Measurements from ENCODE around the gene SAMD3. TPM values are rescaled to one million over a fixed set of nuclear protein-coding genes. Genes with fewer than 3 reads are reported as not detected.
"Not testable (repeated sequence)": the region's sequence is repeated elsewhere in the genome, so short reads cannot be mapped to it uniquely, and the experiment has no call there.

SAMD3 gene
- polyA plus RNA-seq, 12 donors = 0.74 to 6.0 (median 1.6) TPM; not detected in 2

- no peak for DNase-seq
These were observed 44.1 kb downstream of the SAMD3 start for GRCh38 chr6:130178692-130179091.

- DNase-seq = no peak
These were observed 46.4 kb downstream of the SAMD3 start for GRCh38 chr6:130176378-130176777.

- not testable (repeated sequence) for DNase-seq
These were observed 49.3 kb downstream of the SAMD3 start for GRCh38 chr6:130173377-130174004.

- not testable (repeated sequence) for DNase-seq
These were observed 52.6 kb downstream of the SAMD3 start for GRCh38 chr6:130170160-130170559.

- no peak for DNase-seq
These were observed 55.1 kb downstream of the SAMD3 start for GRCh38 chr6:130167655-130168054.

- DNase-seq = no peak
These were observed 58.5 kb downstream of the SAMD3 start for GRCh38 chr6:130164251-130164650.

- no peak for DNase-seq
These were observed 59.5 kb downstream of the SAMD3 start for GRCh38 chr6:130163266-130163665.

GRCh38 chr6:130162421-130162820, 60.3 kb downstream of the SAMD3 start:
- no peak for DNase-seq

- no peak for DNase-seq
These were observed 60.9 kb downstream of the SAMD3 start for GRCh38 chr6:130161683-130162404.

- DNase-seq = no peak
These were observed 62.8 kb downstream of the SAMD3 start for GRCh38 chr6:130159956-130160355.

GRCh38 chr6:130158548-130158947, 64.2 kb downstream of the SAMD3 start:
- no peak for DNase-seq

- DNase-seq = no peak
These were observed 64.7 kb downstream of the SAMD3 start for GRCh38 chr6:130158056-130158455.

GRCh38 chr6:130156908-130157307, 65.8 kb downstream of the SAMD3 start:
- DNase-seq = no peak

GRCh38 chr6:130152908-130153510, 69.7 kb downstream of the SAMD3 start:
- DNase-seq = no peak

- DNase-seq = no peak
These were observed 71.8 kb downstream of the SAMD3 start for GRCh38 chr6:130150906-130151305.

GRCh38 chr6:130149016-130149415, 73.7 kb downstream of the SAMD3 start:
- not testable (repeated sequence) for DNase-seq

- no peak for DNase-seq
These were observed 74.6 kb downstream of the SAMD3 start for GRCh38 chr6:130148181-130148580.

GRCh38 chr6:130147111-130147510, 75.6 kb downstream of the SAMD3 start:
- no peak for DNase-seq

- no peak for DNase-seq
These were observed 79.0 kb downstream of the SAMD3 start for GRCh38 chr6:130143709-130144108.

GRCh38 chr6:130140084-130140483, 82.7 kb downstream of the SAMD3 start:
- no peak for DNase-seq

GRCh38 chr6:130138909-130139242, 83.9 kb downstream of the SAMD3 start:
- no peak for DNase-seq

- no peak for DNase-seq
These were observed 84.4 kb downstream of the SAMD3 start for GRCh38 chr6:130138116-130138908.
